Thyroid gland (tissue), 4 donors: ENCODE results near the gene CHSY1. TPM values are rescaled to one million over a fixed set of nuclear protein-coding genes. Genes with fewer than 3 reads are reported as not detected.

Source experiments
- DNase-seq, 2 donors: peaks; one replicate each; pipeline ENCODE4 v3.0.0-alpha.2; 2019
- H3K27ac ChIP-seq, 3 donors: fragments of 200-600 bp; sonication (generic); 1 replicate in 2 of 3; 2 replicates in 1 of 3; pipeline ENCODE4 v1.5.1; 2016 to 2019; ENCODE audit warnings: mild to moderate bottlenecking in 1 of 3, moderate library complexity in 1 of 3
- H3K27me3 ChIP-seq: fragments of 200-600 bp; sonication (generic); one replicate; pipeline ENCODE4 v1.5.1; 2019
- H3K36me3 ChIP-seq, 2 donors: fragments of 200-600 bp; sonication (generic); one replicate each; pipeline ENCODE4 v1.5.1; 2016 to 2019
- H3K4me1 ChIP-seq, 2 donors: fragments of 200-600 bp; sonication (generic); one replicate each; pipeline ENCODE4 v1.5.1; 2017 to 2019
- H3K4me3 ChIP-seq, 3 donors: fragments of 200-600 bp; sonication (generic); replicated peaks in 1 of 3; 1 replicate in 2 of 3; 2 replicates in 1 of 3; pipeline ENCODE4 v1.5.1; 2016; ENCODE audit warnings: mild to moderate bottlenecking in 1 of 3
- H3K9me3 ChIP-seq: fragments of 200-600 bp; sonication (generic); one replicate; pipeline ENCODE4 v1.5.1; 2017
- CTCF ChIP-seq, 6 experiments: fragments of 200-600 bp in 3 of 6; fragments of 450-650 bp in 3 of 6; sonication (generic) in 3 of 6; IDR thresholded peaks; one replicate each; pipeline ENCODE4 v1.5.1; 2016 to 2019; ENCODE audit warnings: antibody characterized with exemption in 6 of 6, mild to moderate bottlenecking in 2 of 6, inconsistent platforms in 1 of 6, moderate library complexity in 1 of 6
- POLR2A ChIP-seq, 2 donors: fragments of 450-650 bp; IDR thresholded peaks; one replicate each; pipeline ENCODE4 v1.6.1; 2017; ENCODE audit warnings: antibody characterized with exemption in 2 of 2, mild to moderate bottlenecking in 2 of 2, moderate library complexity in 1 of 2
- WGBS, 2 donors: methylation state at CpG; one replicate each; pipeline ENCODE4 v1.1.5; 2017; 5-methylcytosine and 5-hydroxymethylcytosine counted together
- intact Hi-C: fragments of 100-400 bp; cut with DNase I; formaldehyde crosslinking; loops from one replicate; pipeline ENCODE4 v1.15.1; 2023
- total RNA-seq, 4 donors: library from RNA; depleted of rRNA; stranded (reverse); fragments of >200 nt; gene quantifications; one replicate each; pipeline ENCODE4 v1.2.3, GENCODE V29; 2016

Gene CHSY1
- total RNA-seq, 4 donors from 2014 or later, result 13.8 to 26.6 (median 18.5) TPM

DNA sequence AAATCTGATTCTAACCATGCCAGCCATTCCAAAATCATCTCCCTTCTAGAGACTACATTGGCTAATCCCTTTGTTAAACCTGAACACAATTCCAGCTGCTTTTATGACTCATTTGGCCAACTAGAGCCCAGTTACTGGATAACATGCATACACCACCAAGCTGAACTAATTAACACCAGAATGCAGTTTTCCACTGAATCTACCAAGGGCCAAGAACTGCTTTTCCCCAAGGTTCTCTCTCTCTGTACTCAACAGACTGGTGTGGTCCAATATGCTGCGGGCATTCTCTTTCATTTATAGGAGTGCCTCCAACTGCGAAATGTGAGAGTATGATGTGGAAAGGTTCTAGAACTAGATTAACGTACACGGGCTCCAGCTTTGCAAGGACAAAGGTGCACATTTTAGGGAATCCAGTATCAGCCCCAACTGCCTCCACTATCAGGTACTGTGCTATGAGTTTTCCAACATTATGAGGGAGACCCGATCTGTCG lies 1.5 kb downstream of the CHSY1 start:
- no peak for DNase-seq
- Histone ChIP-seq H3K27me3 (no peaks in the 10 kb centered on the region), H3K9me3 (no peaks in the 10 kb centered on the region), H3K4me3 (peak overlapping the region; percentile 42 to 78 (median 64)), H3K4me1 (peaks cover 9 to 21% of the 10 kb centered on the region in 2 donors), H3K36me3 (no peaks in the 10 kb centered on the region), H3K27ac (peak overlapping the region in 2 of 3 donors; percentile 40 to 70)
- 11 to 13% methylated on average over 4 to 6 of the region's 6 CpGs for WGBS, 2 donors
- no peak for TF ChIP-seq CTCF (IDR thresholded peaks at IDR 0.05)
- TF ChIP-seq POLR2A (IDR thresholded peaks at IDR 0.05), result no peak
- intact Hi-C loops, result loop anchor here (10.0 kb wide), 1 partner anchor 336 kb away; the partner anchor contains the start of gene LRRK1

DNA sequence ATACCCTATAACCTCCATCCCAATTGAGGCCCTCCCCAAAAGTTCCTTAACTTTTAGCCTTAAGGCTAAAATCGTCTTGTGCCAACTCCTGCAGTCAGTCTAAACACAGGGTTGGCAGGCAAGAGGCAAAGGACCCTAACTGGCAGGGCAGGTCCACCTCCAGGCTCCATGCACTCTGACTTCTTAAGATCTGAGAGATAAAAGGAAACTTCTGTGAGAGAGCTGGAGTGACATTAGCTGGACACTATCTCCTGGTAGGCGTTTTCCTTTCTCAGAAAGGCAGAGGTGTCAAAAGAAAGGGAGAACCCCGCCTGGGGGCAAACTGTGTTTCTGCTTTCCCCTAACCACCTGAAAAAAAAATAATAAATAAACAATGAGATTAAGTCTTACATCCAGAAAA lies 3.6 kb downstream of the CHSY1 start:
- no peak overlapping the region for H3K4me3 ChIP-seq
- no peaks in the 10 kb centered on the region for H3K9me3 ChIP-seq
- WGBS, 2 donors, result 47 to 54% methylated on average over 3 of the region's 3 CpGs
- TF ChIP-seq CTCF (IDR thresholded peaks at IDR 0.05) (no peak), POLR2A (IDR thresholded peaks at IDR 0.05) (no peak)
- no peaks in the 10 kb centered on the region for H3K36me3 ChIP-seq
- H3K27ac ChIP-seq, result no peak overlapping the region
- no peaks in the 10 kb centered on the region for H3K27me3 ChIP-seq
- intact Hi-C loops, result no loop called here
- no peak for DNase-seq
- H3K4me1 ChIP-seq, result peaks cover 19 to 41% of the 10 kb centered on the region in 2 donors

DNA sequence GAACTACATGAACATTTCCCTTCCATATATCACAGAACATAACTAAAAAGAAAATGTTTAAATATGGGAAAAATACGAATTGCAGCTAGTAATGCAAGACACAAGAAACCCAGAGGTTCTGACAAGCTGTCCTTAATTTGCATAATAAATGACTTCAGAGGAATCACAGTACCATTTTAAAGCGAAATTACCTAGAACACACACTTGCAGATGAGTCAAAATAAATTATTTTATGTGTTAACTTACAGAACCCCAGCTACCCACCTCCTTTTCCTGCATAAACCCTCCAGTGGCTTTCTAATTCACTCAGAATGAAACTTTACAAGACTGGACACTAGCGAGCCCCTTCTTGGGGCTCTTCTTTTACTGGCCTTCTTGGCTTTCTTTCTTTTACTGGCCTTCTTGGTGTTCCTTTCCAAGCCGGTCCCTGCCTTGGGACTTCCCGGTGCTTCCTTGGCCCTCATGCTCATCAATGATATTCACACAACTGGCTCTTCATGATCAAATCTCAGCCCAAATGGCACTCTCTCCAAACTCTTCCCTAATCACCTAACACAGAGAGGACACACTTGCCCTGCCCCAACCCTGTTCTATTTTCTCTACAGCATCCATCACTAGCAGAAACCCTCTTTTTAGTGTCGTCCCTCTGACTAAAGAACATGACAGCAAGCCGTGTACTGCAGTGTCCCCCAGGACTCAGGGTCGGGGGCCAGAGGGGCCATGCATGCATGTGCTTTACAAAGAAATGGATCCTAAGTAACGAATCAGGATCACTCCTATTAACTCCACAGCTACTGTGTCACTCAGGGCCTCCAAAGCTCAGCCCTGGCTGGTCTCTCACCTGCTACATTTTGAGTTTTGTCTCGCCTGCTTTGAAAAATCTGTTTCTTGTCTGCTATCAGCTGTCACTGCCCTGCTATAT lies 4.8 kb downstream of the CHSY1 start:
- DNase-seq, result no peak
- H3K4me3 ChIP-seq, result no peak overlapping the region
- no peaks in the 10 kb centered on the region for H3K9me3 ChIP-seq
- 88 to 89% methylated on average over 10 of the region's 10 CpGs for WGBS, 2 donors
- TF ChIP-seq POLR2A (IDR thresholded peaks at IDR 0.05), result no peak
- no peak for TF ChIP-seq CTCF (IDR thresholded peaks at IDR 0.05)
- no peaks in the 10 kb centered on the region for H3K27me3 ChIP-seq
- H3K4me1 ChIP-seq, result peaks cover 27 to 53% of the 10 kb centered on the region in 2 donors
- intact Hi-C loops, result no loop called here
- no peak overlapping the region for H3K27ac ChIP-seq
- H3K36me3 ChIP-seq, result no peaks in the 10 kb centered on the region

GRCh38 chr15:101246391-101246790 lies 5.5 kb downstream of the CHSY1 start:
- no peak overlapping the region for H3K27ac ChIP-seq

More at GRCh38 chr15:101246391-101246790, 5.5 kb downstream of the CHSY1 start:
- no peak for DNase-seq
- no peak overlapping the region for H3K4me3 ChIP-seq
- 80 to 85% methylated on average over 6 of the region's 6 CpGs for WGBS, 2 donors
- H3K9me3 ChIP-seq, result no peaks in the 10 kb centered on the region
- intact Hi-C loops, result no loop called here
- H3K4me1 ChIP-seq, result peaks cover 31 to 56% of the 10 kb centered on the region in 2 donors
- H3K36me3 ChIP-seq, result no peaks in the 10 kb centered on the region
- H3K27me3 ChIP-seq, result no peaks in the 10 kb centered on the region
- no peak for TF ChIP-seq POLR2A (IDR thresholded peaks at IDR 0.05)
- TF ChIP-seq CTCF (IDR thresholded peaks at IDR 0.05), result no peak
